Measurements from ENCODE around the gene SLC66A3.

Gene SLC66A3

GRCh38 chr2:11155381-11156035 is at the start of gene SLC66A3:
TSS of gene SLC66A3 (plus strand) at chr2:11155467. CDS start at chr2:11155547, 80 bp downstream.
- no peak for DNase-seq

DNA sequence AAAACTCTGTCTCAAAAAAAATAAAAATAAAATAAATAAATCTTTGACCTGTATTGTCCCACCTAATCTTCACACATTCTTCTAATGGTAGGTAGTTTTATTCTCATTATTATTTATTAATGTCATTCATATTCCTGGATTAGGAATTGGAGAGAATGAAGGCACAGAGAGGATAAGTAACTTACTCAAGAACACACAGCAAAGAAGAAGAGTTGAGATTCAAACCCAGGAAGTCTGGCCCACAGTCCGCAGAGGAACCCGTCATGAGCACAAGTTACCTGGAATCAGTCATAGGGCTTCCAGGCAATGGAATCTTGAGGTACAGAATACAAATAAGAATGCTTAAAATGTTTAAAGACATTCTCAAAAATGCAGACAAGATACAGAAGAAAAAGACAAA is 46.3 kb upstream of the SLC66A3 start:
- no peak for DNase-seq

DNA sequence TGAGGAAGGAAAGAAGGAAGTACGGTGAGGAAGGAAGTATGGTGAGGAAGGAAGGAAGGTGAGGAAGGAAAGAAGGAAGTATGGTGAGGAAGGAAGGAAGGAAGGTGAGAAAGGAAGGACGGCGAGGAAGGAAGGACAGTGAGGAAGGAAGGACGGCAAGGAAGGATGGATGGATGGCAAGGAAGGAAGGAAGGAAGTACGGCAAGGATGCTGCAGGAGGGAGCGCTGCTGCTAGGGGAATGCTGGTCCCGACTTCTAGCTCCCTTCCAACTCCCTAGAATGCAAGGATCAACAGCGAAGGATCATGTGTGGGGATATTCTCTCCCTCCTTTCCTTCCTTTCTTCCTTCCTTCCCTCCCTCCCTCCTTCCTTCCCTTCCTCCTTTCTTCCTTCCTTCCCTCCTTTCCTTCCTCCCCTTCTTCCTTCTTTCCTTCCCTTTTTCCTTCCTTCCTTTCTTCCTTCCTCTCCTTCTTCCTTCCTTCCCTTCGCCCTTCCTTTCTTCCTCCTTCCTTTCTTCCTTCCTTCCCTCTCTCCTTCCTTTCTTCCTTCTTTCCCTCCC is 42.3 kb upstream of the SLC66A3 start:
- no peak for DNase-seq

- no peak for DNase-seq
Measured at GRCh38 chr2:11117776-11118175, 37.5 kb upstream of the SLC66A3 start.

GRCh38 chr2:11118761-11119160 is 36.5 kb upstream of the SLC66A3 start:
- DNase-seq = no peak

GRCh38 chr2:11121099-11121822 is 34.0 kb upstream of the SLC66A3 start:
- peak; percentile 43 for DNase-seq

- DNase-seq = no peak
Measured at GRCh38 chr2:11121823-11122155, 33.5 kb upstream of the SLC66A3 start.

DNA sequence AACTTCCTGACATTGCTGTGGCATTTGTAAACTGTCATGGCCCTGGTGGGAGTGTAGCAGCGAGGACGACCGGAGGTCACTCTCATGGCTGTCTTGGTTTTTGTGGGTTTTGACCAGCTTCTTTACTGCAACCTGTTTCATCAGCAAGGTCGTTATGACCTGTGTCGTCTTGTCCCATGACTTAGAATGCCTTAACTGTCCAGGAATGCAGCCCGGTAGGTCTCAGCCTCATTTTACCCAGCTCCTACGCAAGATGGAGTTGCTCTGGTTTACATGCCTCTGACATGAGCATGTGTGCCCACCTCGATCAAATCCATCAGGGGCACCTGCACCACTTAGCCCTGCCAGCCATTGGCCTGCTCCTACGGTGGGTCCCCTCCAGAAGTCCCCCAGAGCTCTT is 32.9 kb upstream of the SLC66A3 start:
- DNase-seq = no peak

- DNase-seq = no peak
Measured at GRCh38 chr2:11123001-11123809, 32.1 kb upstream of the SLC66A3 start.

GRCh38 chr2:11123856-11124759 is 31.2 kb upstream of the SLC66A3 start:
- DNase-seq = peak; percentile 29

- no peak for DNase-seq
Measured at GRCh38 chr2:11124760-11125068, 30.6 kb upstream of the SLC66A3 start.

DNA sequence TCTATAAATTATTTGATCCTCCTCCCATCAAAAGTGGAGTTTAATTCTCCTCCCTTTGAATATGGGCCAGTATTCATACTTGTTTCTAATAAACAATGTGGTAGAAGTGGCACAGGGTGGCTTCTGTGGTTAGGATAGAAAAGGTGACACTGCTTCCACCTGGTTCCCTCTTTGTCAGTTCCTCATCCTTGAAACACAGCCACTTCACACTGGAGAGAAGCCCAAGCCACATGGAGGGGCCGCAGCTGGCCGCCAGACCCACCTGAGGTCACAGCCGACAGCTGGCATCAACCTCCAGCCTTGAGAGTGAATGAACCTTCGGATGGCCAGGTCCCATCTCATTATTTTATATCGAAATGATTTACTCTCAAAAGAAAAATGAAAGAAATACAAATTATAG is 27.5 kb upstream of the SLC66A3 start:
- DNase-seq = no peak

- peak; percentile 72 for DNase-seq
Measured at GRCh38 chr2:11128243-11128951, 26.9 kb upstream of the SLC66A3 start.

DNA sequence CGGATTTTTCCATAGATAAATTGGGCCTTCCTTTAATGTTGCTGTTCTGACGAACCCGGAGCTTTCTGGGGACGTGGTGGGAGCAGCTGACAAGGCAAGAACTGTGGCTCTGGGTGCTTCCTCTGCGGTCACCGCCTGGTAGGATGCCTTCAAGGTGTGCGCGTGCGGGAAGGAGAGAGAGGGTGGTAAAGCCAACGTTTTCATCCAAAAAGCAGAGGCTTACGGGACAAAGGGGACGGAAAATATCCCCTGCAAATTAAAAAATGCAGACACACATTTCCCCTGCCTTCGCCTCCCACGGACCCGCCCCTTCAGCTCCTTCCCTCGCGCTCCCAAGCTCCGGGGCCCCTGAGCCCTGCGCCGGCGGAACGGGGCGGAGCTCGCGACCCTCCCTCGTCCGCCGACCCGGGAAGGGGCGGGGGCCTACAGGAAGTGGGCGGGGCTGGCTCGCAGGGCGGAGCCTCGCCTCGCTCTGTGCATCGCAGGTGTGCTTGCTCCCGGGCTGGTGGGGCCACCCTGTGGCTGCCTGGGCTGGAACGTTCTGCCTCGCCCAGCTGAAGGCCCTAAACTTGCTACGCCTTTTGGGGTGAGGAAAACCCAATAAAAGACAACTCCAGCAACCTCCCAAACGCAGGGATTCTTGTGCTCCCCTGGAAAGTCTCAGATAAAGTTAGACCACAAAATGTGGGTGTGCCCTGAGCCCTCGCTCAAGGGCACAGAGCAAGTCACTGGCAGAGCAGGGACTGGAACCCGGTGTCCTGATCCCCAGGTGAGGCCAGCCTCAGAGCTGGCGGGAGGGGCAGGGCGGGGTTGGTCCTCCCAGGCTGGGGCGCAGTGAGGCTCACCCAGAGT is 25.4 kb upstream of the SLC66A3 start:
- peak; percentile 22 for DNase-seq

DNA sequence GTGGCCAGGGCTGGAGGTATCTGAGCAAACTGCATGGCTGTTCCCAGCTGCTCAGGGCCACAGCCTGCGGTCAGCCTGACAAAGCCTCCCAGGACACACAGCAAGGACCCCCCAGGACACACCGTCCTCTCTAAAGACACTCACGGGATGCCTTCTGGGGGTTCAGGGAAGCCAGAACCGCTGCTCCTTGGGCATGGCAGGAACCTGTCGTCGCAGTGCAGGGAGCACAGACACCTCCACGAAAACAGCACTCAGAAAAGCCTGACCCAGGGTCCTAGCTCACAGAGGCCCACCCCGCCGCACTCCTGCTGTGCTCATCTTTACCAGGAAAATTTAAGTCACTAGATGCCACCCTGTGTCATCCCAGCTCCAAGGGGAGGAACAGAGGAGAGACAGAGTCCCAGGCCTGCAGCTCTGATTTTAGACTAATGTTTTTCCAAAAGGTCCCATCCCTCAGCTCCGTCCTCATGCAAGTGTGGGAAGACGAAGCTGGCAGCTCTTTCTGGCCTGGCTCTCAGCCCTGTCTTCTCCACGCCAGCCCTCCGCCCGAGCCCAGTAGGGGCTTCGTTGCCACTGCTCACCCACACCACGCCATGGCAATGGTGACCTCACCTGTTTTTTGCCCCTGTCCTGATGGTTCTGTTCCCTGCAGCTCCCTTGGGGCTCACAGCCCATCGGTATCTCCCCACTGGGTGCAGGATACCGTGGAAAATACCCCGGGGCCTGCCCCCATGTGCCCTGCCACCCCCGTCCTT is 23.9 kb upstream of the SLC66A3 start:
- no peak for DNase-seq

GRCh38 chr2:11132036-11132671 is 23.1 kb upstream of the SLC66A3 start:
- no peak for DNase-seq

DNA sequence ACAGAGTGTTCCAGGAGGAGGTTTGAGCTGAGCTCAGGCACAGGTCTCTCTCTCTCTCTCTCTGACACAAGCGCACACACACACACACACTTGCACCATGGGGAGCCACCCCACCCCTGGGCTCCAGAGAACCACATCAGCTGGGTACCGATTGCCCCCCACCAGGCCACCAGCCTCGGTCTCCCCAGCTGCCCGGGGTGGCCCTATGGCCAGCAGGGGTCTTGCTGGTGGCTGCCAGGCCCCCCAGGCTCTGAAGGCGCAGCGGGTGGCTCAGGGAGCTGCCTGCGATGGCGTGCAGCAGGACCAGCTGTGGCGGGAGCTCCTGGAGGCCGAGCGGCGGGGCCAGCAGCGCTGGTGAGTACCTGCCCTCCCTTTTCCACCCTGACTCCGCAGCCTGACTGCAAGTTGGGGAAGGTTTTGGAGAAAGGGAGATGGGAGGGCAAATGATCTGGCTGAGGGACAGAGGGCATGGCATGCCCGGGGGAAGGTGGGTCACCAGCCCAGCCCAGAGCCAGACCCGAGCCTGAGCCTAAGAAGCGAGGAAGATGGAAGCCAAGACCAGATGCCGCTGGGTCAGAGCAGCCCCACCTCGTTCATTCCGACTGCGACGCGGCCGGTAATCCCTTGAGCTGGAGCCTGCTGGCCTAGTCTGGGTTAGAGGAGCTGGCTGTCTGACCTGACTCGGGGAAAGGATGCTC is 21.9 kb upstream of the SLC66A3 start:
- no peak for DNase-seq

GRCh38 chr2:11133936-11134320 is 21.3 kb upstream of the SLC66A3 start:
- DNase-seq = no peak

DNA sequence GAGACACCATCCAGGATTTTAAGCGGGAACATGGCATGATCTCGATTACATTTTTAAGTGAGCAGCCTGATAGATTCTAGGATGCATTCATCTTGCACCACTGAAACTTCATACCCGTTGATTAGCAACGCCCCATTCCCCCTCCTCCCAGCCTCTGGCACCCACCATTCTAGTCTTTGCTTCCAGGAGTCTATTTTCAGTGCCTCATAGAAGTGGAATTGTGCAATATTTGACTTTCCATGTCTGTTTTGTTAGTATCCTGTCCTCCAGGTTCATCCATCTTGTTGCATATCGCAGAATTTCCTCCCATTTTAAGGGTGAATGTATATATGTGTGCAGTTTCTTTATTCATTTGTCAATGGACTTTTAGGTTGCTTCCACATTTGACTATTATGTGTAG is 20.9 kb upstream of the SLC66A3 start:
- DNase-seq = no peak

Data from fibroblast of skin of right biceps (primary cell).